PC-9 (cell line): ENCODE measurements around the gene USP3. TPM values are rescaled to one million over a fixed set of nuclear protein-coding genes. Genes with fewer than 3 reads are reported as not detected.

Experiments used
- BruUV-seq: library from RNA; stranded (reverse); fragments of 400-500 nt; replicated peaks from 2 replicates; lab custom pipeline; 2021; lab: Mats Ljungman, UMichigan
- CTCF ChIA-PET: fragments of 300-600 bp; sonication (Branson Sonifier 250); formaldehyde crosslinking; loops from one replicate; lab custom pipeline; 2022; ENCODE audit warnings: antibody characterized with exemption; lab: Charles Lee
- POLR2A ChIA-PET: fragments of 300-600 bp; sonication (Branson Sonifier 250); formaldehyde crosslinking; loops from one replicate; lab custom pipeline; 2022; ENCODE audit warnings: antibody characterized with exemption; ENCODE audit not compliant: unreplicated experiment; lab: Charles Lee
- DNase-seq, 2 experiments: peaks; one replicate each; pipeline versions ENCODE4 v3.0.0 to v3.0.0-alpha.2; 2015 to 2022; ENCODE audit warnings: mixed read lengths in 1 of 2
- H2AFZ ChIP-seq: fragments of 200-600 bp; sonication (generic); 2 replicates; pipeline ENCODE4 v1.8.1; 2017; ENCODE audit warnings: antibody characterized with exemption
- H3F3A ChIP-seq: fragments of 200-600 bp; sonication (generic); 2 replicates; pipeline ENCODE4 v1.8.1; 2017; ENCODE audit warnings: antibody characterized with exemption, mild to moderate bottlenecking, low read depth; ENCODE audit not compliant: insufficient read depth
- H3K27ac ChIP-seq: fragments of 200-600 bp; sonication (generic); 2 replicates; pipeline ENCODE4 v1.6.1; 2016; ENCODE audit warnings: mixed run types
- H3K27me3 ChIP-seq: fragments of 200-600 bp; sonication (generic); 2 replicates; pipeline ENCODE4 v1.6.1; 2016; ENCODE audit warnings: low read depth, mixed run types; ENCODE audit not compliant: insufficient read depth
- H3K36me3 ChIP-seq: fragments of 200-600 bp; sonication (generic); 2 replicates; pipeline ENCODE4 v1.6.1; 2016; ENCODE audit warnings: low read depth, mixed run types
- H3K4me1 ChIP-seq: fragments of 200-600 bp; sonication (generic); replicated peaks from 2 replicates; pipeline ENCODE4 v1.6.1; 2016; ENCODE audit warnings: mixed run types; ENCODE audit not compliant: insufficient read depth
- H3K4me2 ChIP-seq: fragments of 200-600 bp; sonication (generic); 2 replicates; pipeline ENCODE4 v1.6.1; 2017; ENCODE audit warnings: mixed run types
- H3K4me3 ChIP-seq: fragments of 200-600 bp; sonication (generic); 2 replicates; pipeline ENCODE4 v1.6.1; 2016; ENCODE audit warnings: mixed run types
- H3K79me2 ChIP-seq: fragments of 200-600 bp; sonication (generic); 2 replicates; pipeline ENCODE4 v1.6.1; 2017; ENCODE audit warnings: low read depth, mixed run types
- H3K9me2 ChIP-seq: fragments of 200-600 bp; sonication (generic); 2 replicates; pipeline ENCODE4 v1.8.1; 2017; ENCODE audit warnings: mild to moderate bottlenecking; ENCODE audit not compliant: insufficient read depth
- H3K9me3 ChIP-seq: fragments of 200-600 bp; sonication (generic); 2 replicates; pipeline ENCODE4 v1.8.1; 2016; ENCODE audit warnings: low read depth; ENCODE audit not compliant: insufficient read depth
- H4K20me1 ChIP-seq: fragments of 200-600 bp; sonication (generic); 2 replicates; pipeline ENCODE4 v1.8.1; 2017; ENCODE audit not compliant: insufficient read depth
- EZH2 ChIP-seq: fragments of 200-600 bp; sonication (generic); IDR thresholded peaks from 2 replicates; pipeline ENCODE4 v1.8.0; 2017; ENCODE audit warnings: antibody characterized with exemption, low read depth
- intact Hi-C: fragments of 100-400 bp; cut with micrococcal nuclease; formaldehyde crosslinking; loops from one replicate; pipeline ENCODE4 v1.10.0; 2022; ENCODE audit not compliant: unreplicated experiment
- total RNA-seq: library from RNA; stranded (reverse); gene quantifications from 2 replicates; pipeline ENCODE4 v1.2.3, GENCODE V29; 2021
- TF ChIP-seq, protein P1 (sequence below): fragments of 200-600 bp; sonication (generic); conservative IDR thresholded peaks from 2 replicates; pipeline ENCODE4 v1.6.1; 2017; ENCODE audit warnings: mixed run types, antibody characterized with exemption, mild to moderate bottlenecking, moderate library complexity

The USP3 gene
- total RNA-seq, 1 experiment from 2014 or later = 57.5 TPM

GRCh38 chr15:63500265-63501250 lies 3.8 kb upstream of the USP3 start:
- Histone ChIP-seq H3K4me2 (peak overlapping the region; percentile 100), H3K9me3 (no peaks in the 10 kb centered on the region), H3F3A (peaks cover 46% of the 10 kb centered on the region), H3K36me3 (no peaks in the 10 kb centered on the region), H3K9me2 (no peaks in the 10 kb centered on the region), H3K4me1 (peaks cover 50% of the 10 kb centered on the region), H3K27ac (peak overlapping the region; percentile 97), H3K27me3 (no peaks in the 10 kb centered on the region), H3K4me3 (peak overlapping the region; percentile 48; the same call in 1 of the 2 replicates), H2AFZ (0 out of 2 replicates have a peak overlapping the region, but pooled peaks have one; percentile 19), H3K79me2 (peaks cover 11% of the 10 kb centered on the region), H4K20me1 (no peaks in the 10 kb centered on the region)
- POLR2A ChIA-PET = interaction anchor here (0.7 kb wide), 1 partner anchor 343 kb away, joined by 4 read pairs; no protein-coding TSS in a partner anchor
- TF ChIP-seq, protein P1, sequence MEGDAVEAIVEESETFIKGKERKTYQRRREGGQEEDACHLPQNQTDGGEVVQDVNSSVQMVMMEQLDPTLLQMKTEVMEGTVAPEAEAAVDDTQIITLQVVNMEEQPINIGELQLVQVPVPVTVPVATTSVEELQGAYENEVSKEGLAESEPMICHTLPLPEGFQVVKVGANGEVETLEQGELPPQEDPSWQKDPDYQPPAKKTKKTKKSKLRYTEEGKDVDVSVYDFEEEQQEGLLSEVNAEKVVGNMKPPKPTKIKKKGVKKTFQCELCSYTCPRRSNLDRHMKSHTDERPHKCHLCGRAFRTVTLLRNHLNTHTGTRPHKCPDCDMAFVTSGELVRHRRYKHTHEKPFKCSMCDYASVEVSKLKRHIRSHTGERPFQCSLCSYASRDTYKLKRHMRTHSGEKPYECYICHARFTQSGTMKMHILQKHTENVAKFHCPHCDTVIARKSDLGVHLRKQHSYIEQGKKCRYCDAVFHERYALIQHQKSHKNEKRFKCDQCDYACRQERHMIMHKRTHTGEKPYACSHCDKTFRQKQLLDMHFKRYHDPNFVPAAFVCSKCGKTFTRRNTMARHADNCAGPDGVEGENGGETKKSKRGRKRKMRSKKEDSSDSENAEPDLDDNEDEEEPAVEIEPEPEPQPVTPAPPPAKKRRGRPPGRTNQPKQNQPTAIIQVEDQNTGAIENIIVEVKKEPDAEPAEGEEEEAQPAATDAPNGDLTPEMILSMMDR = no peak
- no peak for TF ChIP-seq EZH2
- intact Hi-C loops = loop anchor here (5.0 kb wide), 3 partner anchors 33 to 592 kb away; partner anchors contain the start of gene CIAO2A
- CTCF ChIA-PET = interaction anchor here (0.6 kb wide), 1 partner anchor 1281 kb away, joined by 18 read pairs; no protein-coding TSS in a partner anchor
- BruUV-seq = no TSS peak
- DNase-seq = peak in 1 of 2 experiments; percentile 17

GRCh38 chr15:63501256-63502089 lies 2.9 kb upstream of the USP3 start:
- no peaks in the 10 kb centered on the region for H3K36me3 ChIP-seq
- peak overlapping the region; percentile 48; the same call in 1 of the 2 replicates for H3K4me3 ChIP-seq
- no peaks in the 10 kb centered on the region for H3K9me2 ChIP-seq
- no TSS peak for BruUV-seq
- peak; percentile 55 to 57 for DNase-seq
- H3K9me3 ChIP-seq = no peaks in the 10 kb centered on the region
- H3K27ac ChIP-seq = peak overlapping the region; percentile 97
- peaks cover 52% of the 10 kb centered on the region for H3F3A ChIP-seq
- 0 out of 2 replicates have a peak overlapping the region, but pooled peaks have one; percentile 19 for H2AFZ ChIP-seq
- POLR2A ChIA-PET = interaction anchor here (0.7 kb wide), 1 partner anchor 344 kb away, joined by 4 read pairs; no protein-coding TSS in a partner anchor
- peak overlapping the region; percentile 100 for H3K4me2 ChIP-seq
- no peak for TF ChIP-seq EZH2
- TF ChIP-seq, protein P1 = no peak
- H3K79me2 ChIP-seq = peaks cover 20% of the 10 kb centered on the region
- intact Hi-C loops = loop anchor here (5.0 kb wide), 3 partner anchors 34 to 591 kb away; partner anchors contain the start of gene CIAO2A
- CTCF ChIA-PET = interaction anchor here (0.6 kb wide), 1 partner anchor 1282 kb away, joined by 18 read pairs; no protein-coding TSS in a partner anchor
- H4K20me1 ChIP-seq = peaks cover 8% of the 10 kb centered on the region
- H3K27me3 ChIP-seq = no peaks in the 10 kb centered on the region
- peaks cover 48% of the 10 kb centered on the region for H3K4me1 ChIP-seq
